ENCODE measurements around the gene SRSF7. TPM values are rescaled to one million over a fixed set of nuclear protein-coding genes. Genes with fewer than 3 reads are reported as not detected.
A peak's percentile ranks its signal among the peaks of the same experiment; 100 is the strongest.

SRSF7 gene
- total RNA-seq, 1 donor from 2014 or later = 67.5 TPM

GRCh38 chr2:38748943-38749804 lies 2.0 kb downstream of the SRSF7 start:
- H3K27me3 Mint-ChIP-seq (ENCODE audit: low read depth) = no peaks in the 10 kb centered on the region
- peak overlapping the region; percentile 89 for H3K4me3 Mint-ChIP-seq (ENCODE audit: unreplicated experiment)
- no peak for TF ChIP-seq CTCF (IDR thresholded peaks at IDR 0.05)
- no peak for DNase-seq (ENCODE audit: low spot score)
- H3K4me1 Mint-ChIP-seq (ENCODE audit: low read depth) = peaks cover 38% of the 10 kb centered on the region
- peaks cover 40% of the 10 kb centered on the region for H3K36me3 Mint-ChIP-seq (ENCODE audit: low read depth)
- peak overlapping the region; percentile 24 for H3K27ac Mint-ChIP-seq (ENCODE audit: unreplicated experiment)
- no peaks in the 10 kb centered on the region for H3K9me3 Mint-ChIP-seq (ENCODE audit: low read depth)

GRCh38 chr2:38748391-38748790 lies 2.8 kb downstream of the SRSF7 start:
- H3K4me3 Mint-ChIP-seq (ENCODE audit: unreplicated experiment) = no peak overlapping the region
- peaks cover 38% of the 10 kb centered on the region for H3K4me1 Mint-ChIP-seq (ENCODE audit: low read depth)
- no peaks in the 10 kb centered on the region for H3K27me3 Mint-ChIP-seq (ENCODE audit: low read depth)
- H3K36me3 Mint-ChIP-seq (ENCODE audit: low read depth) = peaks cover 43% of the 10 kb centered on the region
- H3K9me3 Mint-ChIP-seq (ENCODE audit: low read depth) = no peaks in the 10 kb centered on the region
- no peak for DNase-seq (ENCODE audit: low spot score)
- peak overlapping the region; percentile 1 for H3K27ac Mint-ChIP-seq (ENCODE audit: unreplicated experiment)
- no peak for TF ChIP-seq CTCF (IDR thresholded peaks at IDR 0.05)

GRCh38 chr2:38747819-38748218 lies 3.3 kb downstream of the SRSF7 start:
- Mint-ChIP-seq H3K27me3 (ENCODE audit: low read depth) (no peaks in the 10 kb centered on the region), H3K27ac (ENCODE audit: unreplicated experiment) (peak overlapping the region; percentile 3), H3K9me3 (ENCODE audit: low read depth) (no peaks in the 10 kb centered on the region), H3K4me1 (ENCODE audit: low read depth) (peaks cover 38% of the 10 kb centered on the region), H3K4me3 (ENCODE audit: unreplicated experiment) (no peak overlapping the region), H3K36me3 (ENCODE audit: low read depth) (peaks cover 43% of the 10 kb centered on the region)
- DNase-seq (ENCODE audit: low spot score) = no peak
- TF ChIP-seq CTCF (IDR thresholded peaks at IDR 0.05) = no peak

- Mint-ChIP-seq H3K4me3 (ENCODE audit: unreplicated experiment) (no peak overlapping the region), H3K27me3 (ENCODE audit: low read depth) (no peaks in the 10 kb centered on the region), H3K4me1 (ENCODE audit: low read depth) (peaks cover 36% of the 10 kb centered on the region), H3K36me3 (ENCODE audit: low read depth) (peaks cover 43% of the 10 kb centered on the region), H3K27ac (ENCODE audit: unreplicated experiment) (peak overlapping the region; percentile 41), H3K9me3 (ENCODE audit: low read depth) (no peaks in the 10 kb centered on the region)
- no peak for DNase-seq (ENCODE audit: low spot score)
- no peak for TF ChIP-seq CTCF (IDR thresholded peaks at IDR 0.05)
Measured at GRCh38 chr2:38747007-38747424, 4.1 kb downstream of the SRSF7 start.

GRCh38 chr2:38745267-38745666 lies 5.9 kb downstream of the SRSF7 start:
- Mint-ChIP-seq H3K4me1 (ENCODE audit: low read depth) (peaks cover 35% of the 10 kb centered on the region), H3K9me3 (ENCODE audit: low read depth) (no peaks in the 10 kb centered on the region), H3K36me3 (ENCODE audit: low read depth) (peaks cover 43% of the 10 kb centered on the region), H3K27me3 (ENCODE audit: low read depth) (no peaks in the 10 kb centered on the region), H3K27ac (ENCODE audit: unreplicated experiment) (no peak overlapping the region), H3K4me3 (ENCODE audit: unreplicated experiment) (no peak overlapping the region)
- DNase-seq (ENCODE audit: low spot score) = no peak
- TF ChIP-seq CTCF (IDR thresholded peaks at IDR 0.05) = no peak

Measured in chondrocyte (in vitro differentiated cells).